CD4-positive, alpha-beta T cell treated with Interleukin-4 for 1 hour (primary cell): Measurements from ENCODE around the gene ROCK1.
"Not testable (repeated sequence)": the region's sequence is repeated elsewhere in the genome, so short reads cannot be mapped to it uniquely, and the experiment has no call there.

Source experiments
- DNase-seq, 2 donors: peaks; one replicate each; pipeline ENCODE4 v3.0.0-alpha.2; 2020 to 2022

ROCK1 gene

GRCh38 chr18:21111346-21112139 lies at the start of gene ROCK1:
ROCK1 (minus strand) TSS chr18:21111813; CDS start chr18:21110910, 903 bp downstream.
- DNase-seq, result peak; percentile 98 to 99

- DNase-seq, result no peak
Measured at GRCh38 chr18:21155443-21155842, 43.8 kb upstream of the ROCK1 start.

- DNase-seq, result no peak
Measured at GRCh38 chr18:21146016-21146415, 34.4 kb upstream of the ROCK1 start.

GRCh38 chr18:21145371-21145770 lies 33.8 kb upstream of the ROCK1 start:
- no peak for DNase-seq

- DNase-seq, result no peak
Measured at GRCh38 chr18:21141668-21142422, 30.2 kb upstream of the ROCK1 start.

GRCh38 chr18:21137719-21138488 lies 26.3 kb upstream of the ROCK1 start:
- DNase-seq, result not testable (repeated sequence)

- DNase-seq, result peak; percentile 33 to 58
Measured at GRCh38 chr18:21134895-21135294, 23.3 kb upstream of the ROCK1 start.

GRCh38 chr18:21132398-21132918 lies 20.8 kb upstream of the ROCK1 start:
- no peak for DNase-seq

GRCh38 chr18:21131698-21132227 lies 20.1 kb upstream of the ROCK1 start:
- DNase-seq, result no peak

- no peak for DNase-seq
Measured at GRCh38 chr18:21129566-21130216, 18.1 kb upstream of the ROCK1 start.

GRCh38 chr18:21123290-21123926 lies 11.8 kb upstream of the ROCK1 start:
- no peak for DNase-seq

- no peak for DNase-seq
Measured at GRCh38 chr18:21118806-21119205, 7.2 kb upstream of the ROCK1 start.

GRCh38 chr18:21117409-21118131 lies 6.0 kb upstream of the ROCK1 start:
- peak in 1 of 2 donors; percentile 30 for DNase-seq

- no peak for DNase-seq
Measured at GRCh38 chr18:21115519-21116411, 4.2 kb upstream of the ROCK1 start.

GRCh38 chr18:21112543-21113105 lies 1.0 kb upstream of the ROCK1 start:
- no peak for DNase-seq

GRCh38 chr18:21112140-21112473 lies 494 bp upstream of the ROCK1 start:
- no peak for DNase-seq

GRCh38 chr18:21110713-21111345 lies 784 bp downstream of the ROCK1 start:
- peak; percentile 68 to 69 for DNase-seq

GRCh38 chr18:21109936-21110712 lies 1.5 kb downstream of the ROCK1 start:
- no peak for DNase-seq
